Right lobe of liver (tissue), 6 donors: ENCODE results near the gene PKM. TPM values are rescaled to one million over a fixed set of nuclear protein-coding genes. Genes with fewer than 3 reads are reported as not detected.

Experiments used
- ATAC-seq, 4 donors: fragments of 200-7000 bp; cut with Tn5 transposase; one replicate each; pipeline ENCODE4 v1.9.1; 2020; ENCODE audit warnings: mild to moderate bottlenecking in 4 of 4, moderate library complexity in 4 of 4
- DNase-seq, 3 donors: peaks; one replicate each; pipeline ENCODE4 v3.0.0-alpha.2; 2020
- H3K27ac ChIP-seq, 3 donors: fragments of 200-600 bp; one replicate each; pipeline ENCODE4 v1.8.0; 2022
- H3K27me3 ChIP-seq, 2 donors: fragments of 200-600 bp; one replicate each; pipeline ENCODE4 v1.8.0; 2022
- H3K36me3 ChIP-seq, 4 donors: fragments of 200-600 bp; sonication (generic) in 1 of 4; one replicate each; pipeline versions ENCODE4 v1.5.1 to v1.8.0; 2017 to 2022; ENCODE audit warnings: control low read depth in 1 of 4
- H3K4me1 ChIP-seq, 4 donors: fragments of 200-600 bp; sonication (generic) in 1 of 4; one replicate each; pipeline versions ENCODE4 v1.5.1 to v1.8.0; 2017 to 2022; ENCODE audit warnings: control low read depth in 1 of 4
- H3K4me3 ChIP-seq, 3 donors: fragments of 200-600 bp; one replicate each; pipeline ENCODE4 v1.8.0; 2022
- H3K9me3 ChIP-seq, 4 donors: fragments of 200-600 bp; sonication (generic) in 1 of 4; one replicate each; pipeline versions ENCODE4 v1.5.1 to v1.8.0; 2017 to 2022; ENCODE audit warnings: control low read depth in 1 of 4
- POLR2A ChIP-seq: fragments of 450-650 bp; IDR thresholded peaks from one replicate; pipeline ENCODE4 v1.6.1; 2017; ENCODE audit warnings: antibody characterized with exemption, mild to moderate bottlenecking
- WGBS: methylation state at CpG from one replicate; pipeline ENCODE4 v1.1.6; 2018; ENCODE audit warnings: low coverage, low lambda C conversion rate; ENCODE audit not compliant: insufficient coverage; ENCODE audit errors: missing lambda C conversion rate; 5-methylcytosine and 5-hydroxymethylcytosine counted together
- intact Hi-C, 2 donors: fragments of 100-400 bp; cut with DNase I; formaldehyde crosslinking; loops; one replicate each; pipeline versions ENCODE4 v1.11.2 to v1.14.1; 2022
- total RNA-seq, 6 experiments: library from RNA; depleted of rRNA in 2 of 6; stranded (reverse); fragments of >200 nt in 2 of 6; fragmentation: NEBNext Ultra II Directional in 3 of 6; extraction: Animal tissue kit (Norgen Biotek cat#: 25700) in 3 of 6; gene quantifications; one replicate each; pipeline versions ENCODE4 v1.1.0 to v1.2.4, GENCODE V29; 2016 to 2023
- TF ChIP-seq, protein P1 (sequence below), 4 donors: fragments of 200-600 bp in 3 of 4; fragments of 450-650 bp in 1 of 4; IDR thresholded peaks; one replicate each; pipeline versions ENCODE4 v1.5.1 to v1.8.0; 2016 to 2022; ENCODE audit warnings: antibody characterized with exemption in 4 of 4, mild to moderate bottlenecking in 2 of 4
- donor health status: DM: no; HTN: yes; CAD: no.
- donor health status: DM: no; HTN: no; CAD: no.
- donor health status: DM: no; HTN: no; CAD: no.
- donor health status: DM: no; HTN: yes; CAD: no.
- donor health status: DM: no; HTN: yes; CAD: no.

The PKM gene
- total RNA-seq, 6 experiments from 2014 or later: 18.4 to 106 (median 27.2) TPM

DNA sequence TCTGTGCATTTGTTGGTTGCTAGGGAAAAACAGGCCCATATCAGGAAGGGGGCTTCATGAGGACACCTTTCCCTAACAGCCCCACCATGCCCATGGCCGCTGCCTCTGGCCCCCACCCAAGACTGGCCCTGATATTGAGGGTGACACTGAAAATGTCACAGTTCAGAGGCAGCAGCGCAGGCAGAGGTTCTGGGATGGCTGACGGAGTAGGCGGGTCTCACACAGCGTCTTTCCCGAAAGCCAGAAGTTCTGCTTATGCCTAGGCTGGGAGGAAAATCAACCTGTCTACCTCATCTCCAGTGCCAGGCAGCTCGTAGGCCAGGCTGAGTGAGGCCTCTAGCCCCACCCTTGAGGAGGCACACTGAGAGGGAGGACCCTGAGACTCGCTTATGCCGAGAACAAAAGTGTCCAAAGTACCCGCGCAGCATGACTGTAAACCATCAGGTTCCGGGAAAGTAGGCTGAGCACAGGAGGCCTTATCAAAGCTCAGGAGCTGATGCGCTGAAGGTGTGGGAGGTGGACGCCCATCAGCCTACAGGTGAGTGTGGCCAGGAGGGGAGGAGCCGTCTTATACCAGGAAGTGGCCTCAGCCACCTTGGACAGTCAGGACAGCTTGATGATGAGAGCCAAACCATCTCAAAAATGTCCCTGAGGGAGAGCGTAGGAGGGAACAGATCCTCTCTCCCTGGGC is 60.9 kb downstream of the PKM start:
- no peak for TF ChIP-seq POLR2A
- TF ChIP-seq, protein P1, sequence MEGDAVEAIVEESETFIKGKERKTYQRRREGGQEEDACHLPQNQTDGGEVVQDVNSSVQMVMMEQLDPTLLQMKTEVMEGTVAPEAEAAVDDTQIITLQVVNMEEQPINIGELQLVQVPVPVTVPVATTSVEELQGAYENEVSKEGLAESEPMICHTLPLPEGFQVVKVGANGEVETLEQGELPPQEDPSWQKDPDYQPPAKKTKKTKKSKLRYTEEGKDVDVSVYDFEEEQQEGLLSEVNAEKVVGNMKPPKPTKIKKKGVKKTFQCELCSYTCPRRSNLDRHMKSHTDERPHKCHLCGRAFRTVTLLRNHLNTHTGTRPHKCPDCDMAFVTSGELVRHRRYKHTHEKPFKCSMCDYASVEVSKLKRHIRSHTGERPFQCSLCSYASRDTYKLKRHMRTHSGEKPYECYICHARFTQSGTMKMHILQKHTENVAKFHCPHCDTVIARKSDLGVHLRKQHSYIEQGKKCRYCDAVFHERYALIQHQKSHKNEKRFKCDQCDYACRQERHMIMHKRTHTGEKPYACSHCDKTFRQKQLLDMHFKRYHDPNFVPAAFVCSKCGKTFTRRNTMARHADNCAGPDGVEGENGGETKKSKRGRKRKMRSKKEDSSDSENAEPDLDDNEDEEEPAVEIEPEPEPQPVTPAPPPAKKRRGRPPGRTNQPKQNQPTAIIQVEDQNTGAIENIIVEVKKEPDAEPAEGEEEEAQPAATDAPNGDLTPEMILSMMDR (IDR thresholded peaks at IDR 0.05): no peak
- Histone ChIP-seq H3K27ac (no peak overlapping the region), H3K9me3 (no peaks in the 10 kb centered on the region), H3K4me3 (no peak overlapping the region), H3K36me3 (no peaks in the 10 kb centered on the region), H3K27me3 (no peaks in the 10 kb centered on the region), H3K4me1 (no peaks in the 10 kb centered on the region)
- intact Hi-C loops: no loop called here
- whole genome bisulfite sequencing: 92% methylated on average over 5 of the region's 16 CpGs
- no peak for ATAC-seq
- DNase-seq: no peak

DNA sequence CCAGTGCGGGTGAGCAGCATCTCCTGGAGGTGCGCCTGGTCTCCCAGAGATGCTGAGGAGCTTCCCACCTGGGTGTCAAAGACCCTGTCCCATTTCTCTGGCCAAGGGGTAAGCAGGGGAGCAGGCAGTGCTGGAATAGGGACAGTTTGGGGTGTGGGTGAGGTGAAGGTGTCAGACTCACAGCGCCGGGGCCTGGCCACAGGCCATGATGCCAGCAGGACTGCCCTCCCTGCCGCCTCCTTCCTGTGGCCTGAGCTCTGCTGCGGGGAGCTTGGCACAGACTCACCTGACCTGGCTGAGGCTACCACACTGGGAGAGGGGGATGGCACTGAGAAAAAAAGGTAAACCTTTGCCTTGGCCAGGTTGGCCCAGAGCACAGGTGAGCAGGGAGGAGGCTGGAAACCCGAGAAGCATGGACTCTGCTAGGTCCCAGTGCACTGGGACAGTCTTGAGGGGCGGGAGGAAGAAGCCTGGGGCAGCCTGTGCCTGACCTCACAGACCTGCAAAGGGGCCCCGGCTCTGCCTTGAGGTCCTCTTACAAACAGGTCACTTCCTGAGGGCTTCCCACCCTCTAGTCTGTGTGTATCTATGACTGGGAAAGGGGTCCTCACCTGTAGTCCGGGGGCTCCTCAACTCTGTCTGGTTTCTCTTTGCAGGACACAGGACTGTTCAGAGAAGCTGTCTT is 61.6 kb downstream of the PKM start:
- H3K4me3 ChIP-seq: no peak overlapping the region
- TF ChIP-seq, protein P1 (IDR thresholded peaks at IDR 0.05): no peak
- TF ChIP-seq POLR2A: no peak
- no peaks in the 10 kb centered on the region for H3K9me3 ChIP-seq
- WGBS: 80% methylated on average over 1 of the region's 10 CpGs
- H3K27me3 ChIP-seq: no peaks in the 10 kb centered on the region
- H3K27ac ChIP-seq: no peak overlapping the region
- no peaks in the 10 kb centered on the region for H3K36me3 ChIP-seq
- H3K4me1 ChIP-seq: no peaks in the 10 kb centered on the region
- ATAC-seq (no peak), DNase-seq (no peak)
- intact Hi-C loops: no loop called here

DNA sequence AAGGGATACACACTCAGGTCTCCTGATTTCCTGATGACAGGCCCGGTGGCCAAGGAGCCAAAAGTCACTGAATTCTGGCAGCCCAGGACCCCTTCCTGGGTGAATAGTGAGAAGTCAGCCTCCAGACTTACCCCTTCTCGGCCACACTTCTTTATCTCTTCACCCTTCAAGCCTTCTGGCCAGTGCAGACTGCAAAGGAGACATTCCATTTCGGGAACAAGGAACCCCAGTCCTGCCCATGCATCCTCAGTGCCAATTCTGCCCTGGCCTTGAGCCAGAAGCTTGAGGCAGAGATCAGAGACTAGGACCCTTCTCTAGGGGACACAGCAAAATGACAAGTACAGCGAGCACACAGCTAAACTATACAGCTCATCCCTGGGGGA is 62.2 kb downstream of the PKM start:
- DNase-seq (no peak), ATAC-seq (no peak)
- intact Hi-C loops: no loop called here
- no peak overlapping the region for H3K27ac ChIP-seq
- H3K9me3 ChIP-seq: no peaks in the 10 kb centered on the region
- H3K36me3 ChIP-seq: no peaks in the 10 kb centered on the region
- TF ChIP-seq, protein P1 (IDR thresholded peaks at IDR 0.05): no peak
- no peak for TF ChIP-seq POLR2A
- no peaks in the 10 kb centered on the region for H3K27me3 ChIP-seq
- H3K4me3 ChIP-seq: no peak overlapping the region
- H3K4me1 ChIP-seq: no peaks in the 10 kb centered on the region
- WGBS: 40% methylated on average over 2 of the region's 4 CpGs

DNA sequence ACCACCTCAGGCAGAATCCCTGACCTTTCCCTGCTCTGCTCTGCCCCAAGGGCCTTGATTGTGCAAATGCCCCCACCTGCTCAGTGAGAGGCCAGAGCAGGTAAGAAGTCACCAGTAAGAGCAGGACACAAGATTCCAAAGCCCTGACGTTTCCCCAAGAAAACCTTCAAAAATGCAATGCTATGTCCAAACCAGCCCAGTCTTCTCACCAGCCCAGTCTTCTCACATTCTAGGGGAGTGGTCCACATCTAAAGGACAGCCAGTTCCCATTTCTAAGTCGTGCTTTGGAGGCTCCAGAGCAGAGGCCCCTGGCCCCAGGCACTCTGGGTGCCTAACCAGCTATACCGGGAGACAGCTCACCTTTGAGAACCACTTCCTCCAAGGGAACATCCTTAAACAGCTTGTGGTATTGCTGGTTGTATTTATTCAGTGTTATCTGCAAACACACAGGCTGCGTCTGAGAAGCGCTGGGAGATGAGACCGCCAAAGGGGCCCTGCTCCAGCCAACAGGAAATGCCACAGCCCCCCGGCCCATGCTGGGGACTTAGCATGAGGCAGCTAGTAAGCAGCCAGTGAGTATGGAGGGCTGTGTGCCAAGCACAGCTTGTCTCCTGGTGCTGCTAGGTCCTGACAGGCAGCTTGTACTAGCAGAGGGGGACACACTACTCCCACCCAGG is 62.7 kb downstream of the PKM start:
- ATAC-seq (no peak), DNase-seq (no peak)
- Histone ChIP-seq H3K9me3 (no peaks in the 10 kb centered on the region), H3K4me1 (no peaks in the 10 kb centered on the region), H3K27me3 (no peaks in the 10 kb centered on the region), H3K27ac (no peak overlapping the region), H3K4me3 (no peak overlapping the region), H3K36me3 (no peaks in the 10 kb centered on the region)
- intact Hi-C loops: no loop called here
- WGBS: 47% methylated on average over 5 of the region's 7 CpGs
- no peak for TF ChIP-seq POLR2A
- TF ChIP-seq, protein P1 (IDR thresholded peaks at IDR 0.05): no peak
